ENCODE measurements around the gene DENND2C. TPM values are rescaled to one million over a fixed set of nuclear protein-coding genes. Genes with fewer than 3 reads are reported as not detected.

The DENND2C gene
- total and polyA plus RNA-seq, 2 donors from 2014 or later: 0.88 to 2.5 TPM

- Histone ChIP-seq H3K4me1 (ENCODE audit: control insufficient read depth in 2 of 3, insufficient read depth in 2 of 3, low read depth in 1 of 3, low read length in 3 of 3) (no peaks in the 10 kb centered on the region), H3K9ac (ENCODE audit: low read length in 3 of 3) (no peak overlapping the region), H3K27ac (ENCODE audit: low read depth in 2 of 2, low read length in 2 of 2) (no peak overlapping the region), H3K9me3 (ENCODE audit: control insufficient read depth in 2 of 3, insufficient read depth in 1 of 3, low read length in 3 of 3) (no peaks in the 10 kb centered on the region), H3K4me3 (ENCODE audit: low read length in 3 of 3) (no peak overlapping the region), H3K36me3 (ENCODE audit: control insufficient read depth in 2 of 3, insufficient read depth in 3 of 3, low read length in 3 of 3) (no peaks in the 10 kb centered on the region), H3K27me3 (ENCODE audit: control insufficient read depth, insufficient read depth, low read length) (no peaks in the 10 kb centered on the region)
- no peak for TF ChIP-seq CTCF (IDR thresholded peaks at IDR 0.05; ENCODE audit: borderline replicate concordance, extremely low read depth, insufficient read depth)
- DNase-seq: no peak
- intact Hi-C loops (cut with DNase I): no loop called here
- FAIRE-seq: no peak
Observed at GRCh38 chr1:114588196-114588689, 81.6 kb downstream of the DENND2C start.

- intact Hi-C loops (cut with DNase I): no loop called here
- Histone ChIP-seq H3K36me3 (ENCODE audit: control insufficient read depth in 2 of 3, insufficient read depth in 3 of 3, low read length in 3 of 3) (no peaks in the 10 kb centered on the region), H3K27me3 (ENCODE audit: control insufficient read depth, insufficient read depth, low read length) (no peaks in the 10 kb centered on the region), H3K9ac (ENCODE audit: low read length in 3 of 3) (no peak overlapping the region), H3K27ac (ENCODE audit: low read depth in 2 of 2, low read length in 2 of 2) (no peak overlapping the region), H3K4me3 (ENCODE audit: low read length in 3 of 3) (no peak overlapping the region), H3K9me3 (ENCODE audit: control insufficient read depth in 2 of 3, insufficient read depth in 1 of 3, low read length in 3 of 3) (no peaks in the 10 kb centered on the region), H3K4me1 (ENCODE audit: control insufficient read depth in 2 of 3, insufficient read depth in 2 of 3, low read depth in 1 of 3, low read length in 3 of 3) (peaks cover 0 to 2% (median 1%) of the 10 kb centered on the region in 3 donors)
- DNase-seq: no peak
- FAIRE-seq: no peak
- no peak for TF ChIP-seq CTCF (IDR thresholded peaks at IDR 0.05; ENCODE audit: borderline replicate concordance, extremely low read depth, insufficient read depth)
Observed at GRCh38 chr1:114587203-114587991, 82.5 kb downstream of the DENND2C start.

- Histone ChIP-seq H3K4me3 (ENCODE audit: low read length in 3 of 3) (no peak overlapping the region), H3K27ac (ENCODE audit: low read depth in 2 of 2, low read length in 2 of 2) (no peak overlapping the region), H3K36me3 (ENCODE audit: control insufficient read depth in 2 of 3, insufficient read depth in 3 of 3, low read length in 3 of 3) (no peaks in the 10 kb centered on the region), H3K27me3 (ENCODE audit: control insufficient read depth, insufficient read depth, low read length) (no peaks in the 10 kb centered on the region), H3K9me3 (ENCODE audit: control insufficient read depth in 2 of 3, insufficient read depth in 1 of 3, low read length in 3 of 3) (no peaks in the 10 kb centered on the region), H3K9ac (ENCODE audit: low read length in 3 of 3) (no peak overlapping the region), H3K4me1 (ENCODE audit: control insufficient read depth in 2 of 3, insufficient read depth in 2 of 3, low read depth in 1 of 3, low read length in 3 of 3) (peaks cover 0 to 7% (median 6%) of the 10 kb centered on the region in 3 donors)
- DNase-seq (no peak), FAIRE-seq (no peak)
- no peak for TF ChIP-seq CTCF (IDR thresholded peaks at IDR 0.05; ENCODE audit: borderline replicate concordance, extremely low read depth, insufficient read depth)
- intact Hi-C loops (cut with DNase I): no loop called here
Observed at GRCh38 chr1:114586513-114587047, 83.3 kb downstream of the DENND2C start.
